Parathyroid adenoma (tissue), 2 donors: ENCODE measurements around the gene MYOM3.
"Not testable (repeated sequence)": the region's sequence is repeated elsewhere in the genome, so short reads cannot be mapped to it uniquely, and the experiment has no call there.

Source experiments
- H2AFZ ChIP-seq: fragments of 300-600 bp; sonication (generic); one replicate; pipeline ENCODE4 v1.7.0; 2017; ENCODE audit warnings: antibody characterized with exemption, mild to moderate bottlenecking
- H3K27ac ChIP-seq: fragments of 300-600 bp; sonication (generic); one replicate; pipeline ENCODE4 v1.7.0; 2017
- H3K27me3 ChIP-seq: fragments of 300-600 bp; sonication (generic); one replicate; pipeline ENCODE4 v1.7.0; 2017; ENCODE audit warnings: low read length; ENCODE audit not compliant: control insufficient read depth, insufficient read depth
- H3K36me3 ChIP-seq: fragments of 300-600 bp; sonication (generic); one replicate; pipeline ENCODE4 v1.7.0; 2017; ENCODE audit warnings: low read length; ENCODE audit not compliant: control insufficient read depth, insufficient read depth
- H3K4me1 ChIP-seq: fragments of 300-600 bp; sonication (generic); one replicate; pipeline ENCODE4 v1.7.0; 2017; ENCODE audit warnings: control low read depth
- H3K4me2 ChIP-seq: fragments of 300-600 bp; sonication (generic); one replicate; pipeline ENCODE4 v1.7.0; 2017; ENCODE audit warnings: low read length
- H3K4me3 ChIP-seq: fragments of 300-600 bp; sonication (generic); one replicate; pipeline ENCODE4 v1.7.0; 2017; ENCODE audit warnings: low read depth, low read length
- H3K79me2 ChIP-seq: fragments of 300-600 bp; sonication (generic); one replicate; pipeline ENCODE4 v1.7.0; 2017; ENCODE audit warnings: control low read depth
- H3K9ac ChIP-seq: fragments of 300-600 bp; sonication (generic); one replicate; pipeline ENCODE4 v1.7.0; 2017; ENCODE audit warnings: mild to moderate bottlenecking
- H3K9me3 ChIP-seq: fragments of 300-600 bp; sonication (generic); one replicate; pipeline ENCODE4 v1.7.0; 2017; ENCODE audit warnings: low read length; ENCODE audit not compliant: control insufficient read depth
- TF ChIP-seq, protein P1 (sequence below): fragments of 300-600 bp; sonication (generic); IDR thresholded peaks from one replicate; pipeline ENCODE4 v1.7.0; 2017; ENCODE audit warnings: antibody characterized with exemption, mild to moderate bottlenecking
- donor health status: primary hyperparathyroidism.

Gene MYOM3

DNA sequence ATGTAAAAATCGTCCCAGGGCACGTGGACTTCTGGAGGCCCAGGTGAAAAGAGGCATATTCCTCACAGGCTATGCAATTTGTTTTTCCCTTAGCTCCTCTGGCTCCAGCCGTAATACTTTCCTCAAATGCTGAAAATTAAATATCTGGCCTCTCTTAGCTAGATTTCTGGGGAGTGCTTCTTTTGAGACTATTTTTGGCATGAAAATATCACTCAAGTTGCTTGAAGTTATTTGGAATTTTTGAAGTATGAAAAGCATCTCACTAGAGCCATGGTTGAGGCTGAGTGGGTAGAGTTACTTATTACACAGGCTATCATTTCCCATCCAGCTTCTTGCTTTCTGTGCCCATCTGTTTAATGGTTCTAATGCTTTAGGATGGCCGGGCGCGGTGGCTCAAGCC is 59.7 kb downstream of the MYOM3 start:
- Histone ChIP-seq H3K36me3 (no peaks in the 10 kb centered on the region), H2AFZ (no peak overlapping the region), H3K27me3 (no peaks in the 10 kb centered on the region), H3K27ac (no peak overlapping the region), H3K4me3 (no peak overlapping the region), H3K9me3 (no peaks in the 10 kb centered on the region), H3K4me1 (no peaks in the 10 kb centered on the region), H3K4me2 (no peak overlapping the region), H3K79me2 (no peaks in the 10 kb centered on the region), H3K9ac (no peak overlapping the region)
- TF ChIP-seq, protein P1, sequence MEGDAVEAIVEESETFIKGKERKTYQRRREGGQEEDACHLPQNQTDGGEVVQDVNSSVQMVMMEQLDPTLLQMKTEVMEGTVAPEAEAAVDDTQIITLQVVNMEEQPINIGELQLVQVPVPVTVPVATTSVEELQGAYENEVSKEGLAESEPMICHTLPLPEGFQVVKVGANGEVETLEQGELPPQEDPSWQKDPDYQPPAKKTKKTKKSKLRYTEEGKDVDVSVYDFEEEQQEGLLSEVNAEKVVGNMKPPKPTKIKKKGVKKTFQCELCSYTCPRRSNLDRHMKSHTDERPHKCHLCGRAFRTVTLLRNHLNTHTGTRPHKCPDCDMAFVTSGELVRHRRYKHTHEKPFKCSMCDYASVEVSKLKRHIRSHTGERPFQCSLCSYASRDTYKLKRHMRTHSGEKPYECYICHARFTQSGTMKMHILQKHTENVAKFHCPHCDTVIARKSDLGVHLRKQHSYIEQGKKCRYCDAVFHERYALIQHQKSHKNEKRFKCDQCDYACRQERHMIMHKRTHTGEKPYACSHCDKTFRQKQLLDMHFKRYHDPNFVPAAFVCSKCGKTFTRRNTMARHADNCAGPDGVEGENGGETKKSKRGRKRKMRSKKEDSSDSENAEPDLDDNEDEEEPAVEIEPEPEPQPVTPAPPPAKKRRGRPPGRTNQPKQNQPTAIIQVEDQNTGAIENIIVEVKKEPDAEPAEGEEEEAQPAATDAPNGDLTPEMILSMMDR: no peak

DNA sequence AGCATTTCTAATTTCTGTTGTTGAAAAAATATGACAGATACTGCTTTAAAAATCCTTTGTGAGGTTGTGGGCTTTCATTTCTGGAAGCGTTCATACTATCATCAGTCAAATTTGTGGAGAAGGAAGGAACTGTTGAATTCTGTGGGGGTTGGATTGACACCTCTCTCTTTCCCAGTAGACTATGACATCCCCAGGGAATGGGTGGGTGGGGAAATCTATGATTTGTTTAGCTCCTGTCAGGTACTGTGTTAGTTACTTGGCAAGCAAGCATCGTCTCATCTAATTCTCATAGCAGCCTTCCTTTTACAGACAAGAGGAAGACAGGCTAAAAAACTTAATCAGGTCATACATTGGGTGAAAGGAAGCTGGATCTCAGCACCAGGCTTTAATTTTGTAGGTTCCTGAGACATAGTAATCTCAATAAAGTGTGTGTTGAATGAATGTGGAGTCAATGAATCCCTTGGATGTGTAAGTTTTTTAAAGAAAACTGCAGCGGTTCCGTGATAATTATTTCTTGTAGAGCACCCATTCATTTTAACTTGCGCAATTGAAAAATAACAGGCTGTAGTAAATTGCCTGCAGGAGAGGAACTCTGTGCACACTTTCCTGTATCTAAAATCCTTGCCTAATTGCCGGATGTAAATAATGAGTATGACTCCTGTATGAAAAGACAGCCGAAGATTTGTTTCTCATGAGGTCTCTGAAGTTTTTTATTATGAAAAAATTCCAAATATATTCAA is 60.6 kb downstream of the MYOM3 start:
- no peaks in the 10 kb centered on the region for H3K27me3 ChIP-seq
- no peak overlapping the region for H3K4me2 ChIP-seq
- no peak overlapping the region for H2AFZ ChIP-seq
- H3K4me3 ChIP-seq: no peak overlapping the region
- no peaks in the 10 kb centered on the region for H3K79me2 ChIP-seq
- TF ChIP-seq, protein P1: no peak
- H3K9ac ChIP-seq: no peak overlapping the region
- no peak overlapping the region for H3K27ac ChIP-seq
- no peaks in the 10 kb centered on the region for H3K4me1 ChIP-seq
- H3K9me3 ChIP-seq: no peaks in the 10 kb centered on the region
- H3K36me3 ChIP-seq: no peaks in the 10 kb centered on the region

DNA sequence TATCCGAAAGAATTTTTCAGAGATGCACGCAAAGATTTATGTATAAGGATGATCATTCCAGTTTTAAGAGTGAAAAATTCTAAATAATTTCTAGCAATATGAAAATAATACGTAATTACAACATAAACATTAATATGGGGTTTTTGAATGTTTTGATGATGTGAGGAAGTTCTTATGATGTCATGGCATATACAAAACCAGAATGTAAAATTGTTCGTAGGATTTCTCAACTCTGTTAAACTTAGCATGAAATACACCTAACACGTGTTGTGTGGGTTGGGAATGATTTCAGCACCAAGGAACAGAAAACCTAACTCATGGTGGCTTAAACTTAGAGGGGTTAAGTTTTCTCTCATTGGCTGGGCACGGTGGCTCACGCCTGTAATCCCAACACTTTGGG is 62.2 kb downstream of the MYOM3 start:
- Histone ChIP-seq H3K9ac (no peak overlapping the region), H3K27me3 (no peaks in the 10 kb centered on the region), H3K4me3 (no peak overlapping the region), H3K4me2 (no peak overlapping the region), H2AFZ (no peak overlapping the region), H3K9me3 (no peaks in the 10 kb centered on the region), H3K79me2 (no peaks in the 10 kb centered on the region), H3K36me3 (no peaks in the 10 kb centered on the region), H3K4me1 (no peaks in the 10 kb centered on the region), H3K27ac (no peak overlapping the region)
- TF ChIP-seq, protein P1: no peak

DNA sequence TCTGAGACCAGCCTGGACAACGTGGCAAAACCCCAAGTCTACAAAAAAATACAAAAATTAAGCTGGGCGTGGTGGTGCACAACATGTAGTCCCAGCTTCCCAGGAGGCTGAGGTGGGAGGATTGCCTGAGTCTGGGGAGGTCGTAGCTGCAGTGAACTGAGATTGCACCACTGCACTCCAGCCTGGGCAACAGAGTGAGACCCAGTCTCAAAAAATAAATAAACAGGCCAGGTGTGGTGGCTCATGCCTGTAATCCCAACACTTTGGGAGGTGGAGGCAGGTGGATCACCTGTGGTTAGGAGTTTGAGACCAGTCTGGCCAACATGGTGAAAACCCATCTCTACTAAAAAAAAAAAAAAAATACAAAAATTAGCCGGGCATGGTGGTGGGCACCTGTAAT is 63.0 kb downstream of the MYOM3 start:
- H3K79me2 ChIP-seq, H3K4me1 ChIP-seq, H3K36me3 ChIP-seq, H3K9me3 ChIP-seq, H3K27me3 ChIP-seq, H3K27ac ChIP-seq, H3K4me2 ChIP-seq, H3K9ac ChIP-seq, H3K4me3 ChIP-seq, H2AFZ ChIP-seq: not testable (repeated sequence)

DNA sequence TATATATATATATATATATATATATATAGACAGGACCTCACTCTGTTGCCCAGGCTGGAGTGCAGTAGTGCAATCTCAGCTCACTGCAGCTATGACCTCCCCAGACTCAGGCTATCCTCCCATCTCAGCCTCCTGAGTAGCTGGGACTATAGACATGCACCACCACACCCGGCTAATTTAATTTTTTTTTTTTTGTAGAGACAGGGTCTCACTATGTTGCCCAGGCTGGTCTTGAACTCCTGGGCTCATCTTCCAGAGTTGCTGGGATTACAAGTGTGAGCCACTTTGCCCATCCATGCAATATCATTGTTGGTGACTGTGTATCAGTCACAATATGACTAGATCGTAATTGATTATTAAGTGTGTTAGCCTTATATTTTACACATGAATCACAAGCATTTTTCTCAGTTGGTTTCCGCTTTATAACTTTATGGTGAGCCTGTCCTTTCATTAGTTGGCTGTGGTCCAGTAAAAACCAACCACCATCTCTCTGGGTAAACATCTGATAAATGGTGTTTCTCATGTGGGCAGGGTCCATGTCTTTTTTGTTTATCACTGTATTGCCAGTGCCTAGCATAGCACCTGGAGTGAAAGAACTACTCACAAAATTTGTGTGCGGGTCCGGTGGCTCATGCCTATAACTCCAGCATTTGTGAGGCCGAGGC is 63.6 kb downstream of the MYOM3 start:
- H2AFZ ChIP-seq: no peak overlapping the region
- no peaks in the 10 kb centered on the region for H3K79me2 ChIP-seq
- H3K9me3 ChIP-seq: no peaks in the 10 kb centered on the region
- H3K4me3 ChIP-seq: no peak overlapping the region
- H3K9ac ChIP-seq: no peak overlapping the region
- H3K4me1 ChIP-seq: no peaks in the 10 kb centered on the region
- no peak overlapping the region for H3K27ac ChIP-seq
- no peaks in the 10 kb centered on the region for H3K36me3 ChIP-seq
- H3K27me3 ChIP-seq: no peaks in the 10 kb centered on the region
- H3K4me2 ChIP-seq: no peak overlapping the region
- TF ChIP-seq, protein P1: no peak
